Renal cortex interstitium (tissue), 11 donors: ENCODE measurements around the gene EPHB2. TPM values are rescaled to one million over a fixed set of nuclear protein-coding genes. Genes with fewer than 3 reads are reported as not detected.

Source experiments
- DNase-seq, 11 donors: peaks; one replicate each; pipeline ENCODE4 v3.0.0-alpha.2; 2013; ENCODE audit warnings: low read depth in 9 of 11, low spot score in 4 of 11; ENCODE audit errors: extremely low read depth in 1 of 11
- polyA plus RNA-seq, 3 donors: library from polyadenylated mRNA; unstranded; fragments of 120-200 nt; gene quantifications; one replicate each; pipeline ENCODE4 v1.2.1, GENCODE V29; 2013; ENCODE audit not compliant: insufficient read length in 3 of 3

EPHB2 gene
- polyA plus RNA-seq, 3 donors: 11.8 to 16.1 (median 11.9) TPM

- peak in 7 of 11 donors; percentile 25 to 46 (median 41) for DNase-seq
These were observed 29.2 kb downstream of the EPHB2 start for GRCh38 chr1:22739648-22740385.

DNA sequence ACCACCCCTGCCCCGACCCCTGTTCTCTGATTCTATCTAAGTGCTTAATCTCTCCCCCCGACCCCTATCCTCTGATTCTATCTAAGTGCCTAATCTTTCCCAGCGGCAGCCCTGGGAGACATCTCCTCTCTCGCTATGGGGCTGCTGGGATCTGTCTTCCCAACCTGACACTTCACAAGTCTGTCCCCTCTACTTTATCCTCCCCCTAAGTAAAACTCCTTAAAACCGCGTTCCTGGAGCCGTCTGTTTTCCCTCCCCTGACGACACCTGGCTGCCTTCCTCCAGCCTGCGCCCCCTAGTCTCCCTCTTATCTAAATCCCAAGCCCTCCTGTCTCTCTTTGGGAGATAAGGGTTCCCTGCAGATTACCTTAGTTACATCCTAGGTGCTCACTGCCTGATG lies 30.5 kb downstream of the EPHB2 start:
- no peak for DNase-seq

GRCh38 chr1:22745669-22746585 lies 35.3 kb downstream of the EPHB2 start:
- DNase-seq: no peak

- DNase-seq: no peak
These were observed 36.5 kb downstream of the EPHB2 start for GRCh38 chr1:22747021-22747734.

DNA sequence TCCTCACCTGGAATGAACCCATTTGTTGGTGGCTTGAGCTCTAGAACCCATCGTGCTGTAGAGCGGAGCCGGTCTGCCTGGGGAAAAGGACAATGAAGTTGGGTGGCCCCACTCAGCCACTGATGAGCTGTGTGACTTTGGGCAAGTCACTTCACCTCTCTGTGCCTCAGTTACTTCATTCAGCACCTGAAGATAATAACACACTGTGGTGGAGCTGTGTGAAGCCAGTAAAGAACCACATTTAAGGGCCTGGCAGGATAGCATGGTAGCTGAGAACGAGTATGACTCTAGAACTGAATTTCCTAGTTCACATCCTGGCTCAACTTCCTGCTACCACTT lies 37.1 kb downstream of the EPHB2 start:
- no peak for DNase-seq

GRCh38 chr1:22749503-22749902 lies 38.9 kb downstream of the EPHB2 start:
- DNase-seq: no peak

GRCh38 chr1:22749919-22750684 lies 39.5 kb downstream of the EPHB2 start:
- DNase-seq: peak in 1 of 11 donors; percentile 33

- DNase-seq: no peak
These were observed 40.0 kb downstream of the EPHB2 start for GRCh38 chr1:22750685-22751051.

DNA sequence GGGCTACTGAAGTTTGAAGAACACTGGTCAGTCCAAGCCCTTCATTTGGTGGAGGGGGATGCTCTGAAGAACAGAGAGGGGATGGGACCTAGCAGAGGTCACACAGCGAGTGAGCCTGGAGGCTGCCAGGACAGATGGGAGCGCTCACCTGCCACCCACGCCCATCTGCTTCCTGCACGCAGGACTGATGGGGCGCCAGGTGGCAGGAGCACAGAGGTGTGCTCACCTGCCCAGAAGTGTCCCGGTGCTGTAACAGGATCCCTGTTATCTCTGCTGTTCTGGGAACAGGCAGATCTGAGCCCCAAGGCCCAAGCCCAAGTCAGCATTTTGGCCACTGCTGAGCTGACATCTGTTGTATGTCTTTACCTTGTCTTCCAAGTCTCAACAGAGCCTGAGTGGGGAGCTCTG lies 40.5 kb downstream of the EPHB2 start:
- DNase-seq: no peak

DNA sequence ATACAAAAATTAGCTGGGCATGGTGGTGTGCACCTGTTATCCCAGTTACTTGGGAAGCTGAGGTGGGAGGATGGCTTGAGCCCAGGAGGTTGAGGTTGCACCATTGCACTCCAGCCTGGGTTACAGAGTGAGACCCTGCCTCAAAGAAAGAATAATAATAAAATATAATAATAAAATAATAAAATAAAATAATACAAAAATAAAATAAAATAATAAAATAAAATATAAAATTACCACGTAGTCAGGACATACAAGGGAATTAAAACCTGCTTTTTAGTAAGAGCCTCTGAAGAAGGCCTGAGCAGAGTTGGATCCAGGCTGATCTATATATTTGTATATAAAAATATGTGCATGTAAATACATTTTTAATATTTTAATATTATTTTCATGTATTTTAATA lies 41.7 kb downstream of the EPHB2 start:
- no peak for DNase-seq

- DNase-seq: no peak
These were observed 42.9 kb downstream of the EPHB2 start for GRCh38 chr1:22753481-22753971.

- no peak for DNase-seq
These were observed 43.6 kb downstream of the EPHB2 start for GRCh38 chr1:22754106-22754768.

- DNase-seq: no peak
These were observed 44.2 kb downstream of the EPHB2 start for GRCh38 chr1:22754824-22755223.

DNA sequence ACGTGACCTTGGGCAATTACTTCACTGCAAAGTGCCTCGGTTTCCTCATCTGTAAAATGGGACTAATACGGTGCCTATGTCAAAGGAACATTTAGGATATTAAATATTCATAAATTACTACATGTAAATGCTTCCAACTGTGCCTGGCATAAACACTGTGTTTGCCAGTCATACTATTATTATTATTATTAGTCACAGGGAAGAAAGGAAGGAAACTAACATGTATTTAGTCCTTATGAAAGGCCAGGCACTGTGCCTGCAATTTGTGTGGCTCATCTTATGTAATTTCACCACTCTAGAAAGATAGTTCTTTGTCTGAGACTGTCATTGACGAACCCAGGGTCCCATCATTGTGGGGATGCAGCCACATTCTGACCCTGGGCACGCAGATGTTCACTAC lies 45.0 kb downstream of the EPHB2 start:
- no peak for DNase-seq

DNA sequence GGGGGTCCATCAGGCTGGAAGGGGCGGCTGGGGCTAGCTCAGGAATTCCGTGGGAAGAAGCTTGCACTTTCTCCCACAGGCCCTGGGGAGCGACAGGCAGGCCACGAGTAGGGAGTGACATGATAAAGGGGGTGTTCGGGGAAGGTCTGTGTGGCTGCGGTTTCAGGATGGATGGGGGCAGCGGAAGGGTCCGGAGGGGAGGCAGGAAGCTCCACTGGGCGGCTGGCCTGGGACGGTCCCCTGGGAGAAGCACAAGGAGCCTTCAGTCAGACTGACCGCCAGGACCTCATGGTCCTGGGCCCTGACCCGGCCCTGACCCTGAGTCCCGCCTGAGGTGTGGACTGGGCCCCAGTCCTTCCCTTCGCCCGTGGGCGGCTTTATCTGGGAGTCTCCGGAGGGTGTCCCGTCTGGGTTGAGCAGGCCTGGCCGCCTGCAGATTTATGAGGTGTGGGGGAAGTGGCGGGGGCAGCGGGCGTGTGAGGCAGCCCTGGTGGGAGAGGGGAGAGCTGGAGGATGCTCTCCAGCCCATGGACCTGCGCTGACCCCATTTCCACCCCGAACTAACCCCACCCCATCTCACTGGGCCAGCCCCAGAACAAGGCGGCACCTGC lies 45.6 kb downstream of the EPHB2 start:
- DNase-seq: no peak

- no peak for DNase-seq
These were observed 49.8 kb downstream of the EPHB2 start for GRCh38 chr1:22760455-22760854.

DNA sequence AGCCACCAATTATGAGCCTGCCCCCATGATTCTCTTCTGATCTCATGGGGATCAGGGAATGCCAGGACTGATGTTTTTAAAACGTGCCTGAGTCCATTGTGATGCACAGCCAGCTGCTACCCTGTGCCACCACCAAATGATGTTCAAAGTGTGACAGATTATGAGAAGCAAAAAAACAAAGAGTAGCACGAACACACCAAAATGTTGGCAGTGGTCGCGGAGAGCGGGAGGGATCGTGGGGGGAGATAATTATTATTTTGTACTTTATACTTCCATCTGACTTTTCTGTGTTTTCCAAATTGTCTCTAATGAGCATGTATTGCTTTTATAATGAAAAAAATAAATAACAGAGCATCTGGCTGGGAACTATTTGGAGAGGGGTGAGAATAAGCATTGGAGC lies 50.5 kb downstream of the EPHB2 start:
- no peak for DNase-seq

DNA sequence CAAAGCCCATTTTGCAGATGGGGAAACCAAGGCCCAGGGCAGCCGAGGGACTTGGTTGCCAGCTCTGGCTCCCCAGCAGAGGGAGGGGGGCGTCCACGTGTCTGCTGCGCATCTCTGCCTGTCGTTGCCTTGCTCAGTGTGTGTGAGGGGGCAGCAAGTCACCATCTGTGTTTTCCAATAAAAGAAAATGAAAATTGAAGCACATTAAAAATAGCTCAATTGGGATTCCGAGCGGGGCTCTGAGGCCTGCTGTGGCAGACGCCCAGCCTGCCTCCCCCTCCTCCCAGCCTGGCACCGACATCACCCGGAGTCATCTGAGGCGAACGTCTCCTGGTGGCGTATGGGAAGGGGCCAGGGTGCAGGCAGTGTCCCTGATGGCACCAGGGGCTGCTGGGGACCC lies 51.2 kb downstream of the EPHB2 start:
- DNase-seq: no peak
